SKM-1 treated with dmso at 0.1 percent for 144 hours (cell line): Measurements from ENCODE around the gene CORO1C.
A peak's percentile ranks its signal among the peaks of the same experiment; 100 is the strongest.
"Not testable (repeated sequence)": the region's sequence is repeated elsewhere in the genome, so short reads cannot be mapped to it uniquely, and the experiment has no call there.

Experiments used
- DNase-seq: peaks from one replicate; lab custom pipeline; 2025; ENCODE audit not compliant: unreplicated experiment; lab: John Stamatoyannopoulos, UW

CORO1C gene

DNA sequence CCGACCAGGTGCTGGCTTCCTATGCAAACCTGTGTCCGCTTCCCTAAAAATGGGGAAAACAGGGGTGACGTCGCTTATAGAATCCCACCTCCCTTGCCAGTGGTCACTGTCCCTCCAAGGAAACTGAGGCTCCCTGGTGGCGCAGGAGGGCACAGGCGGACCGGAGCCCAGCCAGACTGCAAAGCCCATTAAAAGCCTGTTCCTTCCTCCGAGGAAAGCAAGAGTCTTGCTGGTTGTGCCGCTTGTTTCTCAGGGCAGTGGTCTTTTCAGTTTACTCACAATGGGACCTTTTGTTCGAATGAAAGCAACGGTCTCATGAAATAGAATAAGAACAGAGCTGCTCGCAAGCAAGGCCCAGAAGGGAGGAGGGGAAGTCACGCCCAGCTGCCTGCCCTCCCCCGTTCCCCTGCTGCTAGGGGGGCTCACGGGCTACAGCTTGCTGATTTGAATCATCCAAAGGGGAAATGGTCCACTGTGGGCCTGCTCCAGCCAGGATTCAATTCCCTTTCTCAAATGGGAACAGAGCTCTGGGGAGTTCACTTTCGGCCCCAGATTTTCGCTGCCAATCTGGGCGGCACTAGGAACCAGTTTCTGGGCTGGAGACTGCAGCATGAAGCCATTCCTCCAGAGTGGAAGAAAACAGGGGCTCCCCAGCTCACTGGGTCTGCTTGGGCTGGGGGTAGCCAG is 93.0 kb downstream of the CORO1C start:
- DNase-seq: no peak

DNA sequence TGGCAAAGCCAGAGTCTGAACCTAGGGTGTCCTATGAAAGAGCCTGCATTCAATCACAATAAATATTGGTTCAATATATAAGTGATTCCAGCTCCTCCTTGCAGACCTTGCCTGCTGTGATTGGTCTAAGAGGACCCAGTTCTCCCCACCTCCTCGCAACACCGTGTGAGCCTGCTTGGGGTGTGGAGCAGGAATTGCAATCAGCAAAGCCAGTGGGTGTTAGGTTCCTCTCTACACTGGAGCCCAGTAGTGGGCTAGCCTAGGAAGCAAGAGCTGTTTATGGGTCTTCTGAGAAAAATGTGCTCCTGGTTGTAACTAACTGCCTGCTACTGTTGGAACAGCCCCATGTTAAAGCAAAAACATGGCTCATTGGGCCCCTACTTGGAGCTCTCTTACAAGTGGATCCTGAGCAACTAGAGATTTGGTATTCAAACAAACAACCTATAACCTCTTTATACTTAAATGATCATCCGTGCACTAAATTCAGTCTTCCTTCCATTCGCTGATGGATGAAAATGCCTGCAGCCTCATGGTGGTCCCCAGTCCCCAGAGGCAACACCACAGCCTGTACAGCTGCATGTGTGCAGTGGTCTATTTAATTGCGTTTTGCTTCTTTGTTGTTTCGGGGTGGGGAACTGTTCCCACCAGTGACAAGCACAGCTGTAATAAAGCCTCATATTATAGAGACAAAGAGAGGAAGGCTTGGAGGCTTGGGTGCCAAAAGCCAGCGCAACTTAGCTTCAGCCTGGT is 93.9 kb downstream of the CORO1C start:
- no peak for DNase-seq

DNA sequence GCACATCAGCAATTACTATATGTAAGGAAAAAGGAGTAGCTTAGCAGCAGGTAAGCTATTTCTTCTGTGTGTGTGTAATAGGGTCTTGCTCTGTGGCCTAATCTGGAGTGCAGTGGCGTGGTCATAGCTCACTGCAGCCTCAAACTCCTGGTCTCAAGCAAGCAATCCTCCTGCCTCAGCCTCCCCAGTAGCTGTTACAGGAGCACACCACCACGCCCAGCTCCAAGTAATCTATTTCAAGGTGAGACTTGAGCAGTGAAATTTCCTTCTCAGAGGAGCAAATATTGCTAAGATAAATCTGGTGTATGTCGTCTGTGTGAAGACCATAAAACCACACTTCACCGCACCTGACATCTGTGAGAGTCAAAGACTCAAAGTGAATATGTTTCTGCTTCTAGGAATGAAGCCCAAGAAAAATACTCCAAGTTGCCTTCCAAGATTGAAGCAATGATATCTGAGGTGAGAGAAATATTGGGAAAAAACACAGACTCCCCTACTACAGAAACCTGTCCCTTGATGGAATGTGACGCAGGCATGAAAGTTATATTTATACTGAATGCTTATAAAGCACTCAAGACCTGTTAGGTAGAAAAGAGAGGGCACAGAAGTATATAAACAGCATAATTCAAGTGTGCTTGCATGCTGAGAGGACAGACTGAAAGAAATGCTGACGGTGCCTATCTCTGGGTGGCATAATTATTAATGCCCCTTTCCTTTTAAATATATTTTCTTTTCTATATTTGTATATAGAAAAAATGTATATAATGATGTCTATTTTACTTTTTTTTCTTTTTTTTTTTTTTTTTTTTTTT is 95.1 kb downstream of the CORO1C start:
- DNase-seq: no peak

DNA sequence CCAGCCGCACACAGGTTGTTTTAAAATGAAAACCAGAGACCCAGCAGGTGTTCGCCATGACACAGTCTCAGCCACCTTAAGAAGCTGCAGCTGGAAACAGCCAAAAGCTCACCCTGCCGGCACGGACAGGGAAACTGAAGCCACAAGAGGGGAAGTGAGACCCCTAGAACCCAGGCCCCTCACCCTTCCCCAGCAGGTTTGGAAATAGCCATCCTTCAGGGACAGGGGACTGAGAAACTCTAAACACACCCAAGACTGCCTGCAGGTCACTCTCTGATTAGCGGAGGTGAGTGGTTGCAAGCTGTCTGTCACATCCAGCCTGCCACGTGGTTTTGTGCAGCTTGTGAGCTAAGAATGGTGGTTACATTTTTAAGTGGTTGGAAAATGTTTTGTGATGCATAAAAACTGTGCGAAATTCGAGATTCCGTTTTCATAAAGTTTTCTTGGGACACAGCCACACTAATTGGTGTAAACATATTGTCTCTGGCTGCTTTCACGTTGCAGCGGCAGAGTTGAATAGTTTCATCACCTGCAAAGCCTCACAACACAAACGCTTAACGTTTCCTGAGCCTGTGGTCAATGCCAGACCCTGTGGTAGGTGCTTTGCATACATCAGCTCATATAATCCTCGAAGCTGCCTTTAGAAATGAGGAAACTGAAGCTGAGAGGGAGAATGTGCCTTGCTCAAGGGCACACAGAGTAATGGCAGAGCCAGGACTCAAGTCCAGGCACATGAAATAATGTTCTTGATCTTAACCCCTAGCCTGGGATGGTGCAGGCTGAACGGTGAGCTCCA is 95.9 kb downstream of the CORO1C start:
- DNase-seq: peak; percentile 75

DNA sequence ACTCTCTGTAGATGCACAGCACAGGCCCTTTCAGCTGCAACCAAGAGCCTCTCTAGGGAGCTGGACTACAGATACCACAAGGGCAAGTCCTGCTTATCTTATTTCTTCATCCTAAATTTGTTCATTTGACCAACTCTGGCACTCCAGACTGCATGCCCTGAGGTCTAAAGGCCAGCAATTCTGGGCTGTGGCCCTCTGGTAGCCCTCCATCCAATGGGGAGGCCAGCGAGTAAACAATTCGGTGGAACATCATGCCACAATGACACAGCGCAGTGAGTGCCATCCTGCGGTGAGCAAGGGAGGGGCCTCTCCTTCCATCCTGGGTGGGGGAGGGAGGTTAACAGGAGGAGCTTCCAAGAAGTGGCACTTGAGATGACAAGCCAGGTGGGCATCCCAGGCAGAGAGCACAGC is 97.0 kb downstream of the CORO1C start:
- DNase-seq: peak; percentile 2

DNA sequence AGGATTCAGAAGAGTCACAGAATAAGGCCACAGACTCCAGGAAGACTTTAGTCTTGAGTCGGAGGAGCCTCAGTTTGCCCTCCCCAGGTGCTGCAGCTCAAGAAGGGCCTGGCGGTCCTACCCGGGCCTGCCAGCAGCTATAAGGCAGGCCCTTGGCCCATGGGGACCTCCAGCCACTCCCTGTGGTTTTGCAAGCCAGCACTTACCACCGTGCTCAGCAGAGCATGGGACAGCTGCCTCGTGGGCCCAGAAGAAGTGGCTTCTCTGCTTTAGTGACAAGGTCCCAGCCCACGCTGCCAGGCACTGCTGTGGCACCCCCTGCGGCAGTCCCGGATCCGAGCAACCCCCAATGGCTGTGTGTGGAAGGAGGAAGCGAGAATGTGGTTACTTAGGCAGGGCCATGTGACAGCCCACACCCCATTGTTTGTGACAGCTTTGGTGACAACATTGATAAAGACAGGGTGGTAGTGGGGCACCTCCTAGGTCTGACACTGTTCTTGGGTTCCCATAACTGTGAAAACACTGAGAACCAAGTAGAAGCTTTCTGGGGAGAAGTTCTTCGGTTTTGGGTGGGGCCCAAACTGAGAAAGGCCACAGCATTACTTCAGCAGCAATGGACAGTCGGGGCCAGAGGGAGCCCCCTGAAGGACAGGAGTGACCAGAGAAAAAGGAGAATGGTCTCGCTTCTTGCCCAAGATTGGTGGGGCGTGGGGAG is 97.6 kb downstream of the CORO1C start, which contains the start of gene SELPLG:
Gene SELPLG (minus strand): TSS at position 361 of the 715 bp plus-strand sequence. CDS start 9,587 bp downstream, outside the sequence.
- peak; percentile 10 for DNase-seq

DNA sequence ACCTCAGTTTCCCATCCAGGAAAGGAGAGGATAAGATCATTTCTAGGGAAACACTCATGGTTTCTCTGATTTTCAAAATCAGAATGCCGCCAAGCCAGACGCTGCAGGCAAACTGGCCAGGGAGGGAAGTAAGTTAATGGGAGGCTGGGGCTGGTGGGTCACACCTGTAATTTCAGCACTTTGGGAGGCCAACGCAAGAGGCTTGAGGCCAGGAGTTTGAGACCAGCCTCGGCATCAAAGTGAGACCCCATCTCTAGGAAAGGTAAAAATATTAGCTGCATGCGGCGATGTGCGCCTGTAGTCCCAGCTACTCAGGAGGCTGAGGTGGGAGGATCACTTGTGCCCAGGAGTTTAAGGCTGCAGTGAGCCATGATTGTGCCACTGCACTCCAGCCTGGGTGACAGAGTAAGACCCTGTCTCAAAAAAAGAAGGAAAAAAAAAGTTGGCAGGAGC is 98.2 kb downstream of the CORO1C start:
- DNase-seq: no peak

DNA sequence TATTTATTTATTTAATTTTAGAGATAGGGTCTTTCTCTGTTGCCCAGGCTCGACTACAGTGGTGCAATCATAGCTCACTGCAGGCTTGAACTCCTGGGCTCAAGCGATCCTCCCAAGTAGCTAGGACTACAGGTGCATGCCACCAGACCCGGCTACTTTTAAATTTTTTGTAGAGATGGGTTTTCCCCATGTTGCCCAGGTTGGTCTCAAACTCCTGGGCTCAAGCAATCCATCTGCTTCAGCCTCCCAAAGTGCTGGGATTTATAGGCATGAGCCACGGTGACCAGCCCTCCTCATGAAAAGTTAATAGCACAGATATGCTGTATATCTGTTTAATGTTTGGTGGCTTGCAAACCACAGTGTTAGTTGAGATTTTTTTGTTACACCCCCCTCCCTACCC is 100.1 kb downstream of the CORO1C start:
- not testable (repeated sequence) for DNase-seq

DNA sequence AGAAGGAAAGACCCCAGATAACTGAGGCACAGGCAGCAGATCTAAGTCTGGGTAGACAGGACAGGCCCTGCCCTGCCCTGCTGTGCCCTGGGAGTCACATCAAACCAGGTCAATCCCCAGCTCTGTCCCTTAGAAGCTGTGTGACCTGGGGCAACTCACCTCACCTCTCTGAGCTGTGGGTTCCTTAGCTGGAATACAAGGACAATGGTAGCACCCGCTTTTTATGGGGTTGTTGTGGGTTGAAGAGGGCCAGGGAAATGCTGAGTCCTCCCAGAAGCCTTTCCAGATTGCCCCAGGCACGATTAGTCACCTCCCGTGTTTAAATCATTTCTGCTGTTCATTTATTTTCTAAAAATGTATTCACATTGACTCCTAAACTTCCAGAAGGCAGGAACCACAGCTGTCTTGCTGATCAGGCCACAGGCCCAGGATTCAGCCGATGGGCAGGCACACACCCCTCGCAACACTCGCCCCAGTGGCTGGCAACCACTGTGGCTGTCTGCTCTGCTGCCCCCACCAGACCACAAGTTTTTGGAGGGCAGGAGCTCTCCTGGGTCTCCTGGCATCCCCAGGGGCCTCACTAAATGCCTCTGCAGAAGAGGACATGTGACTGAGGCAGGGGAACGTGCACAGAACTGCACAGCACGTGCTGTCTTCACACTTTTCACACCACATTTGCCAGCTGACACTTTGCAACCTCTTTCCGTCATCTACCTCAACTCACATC is 100.7 kb downstream of the CORO1C start:
- DNase-seq: no peak

DNA sequence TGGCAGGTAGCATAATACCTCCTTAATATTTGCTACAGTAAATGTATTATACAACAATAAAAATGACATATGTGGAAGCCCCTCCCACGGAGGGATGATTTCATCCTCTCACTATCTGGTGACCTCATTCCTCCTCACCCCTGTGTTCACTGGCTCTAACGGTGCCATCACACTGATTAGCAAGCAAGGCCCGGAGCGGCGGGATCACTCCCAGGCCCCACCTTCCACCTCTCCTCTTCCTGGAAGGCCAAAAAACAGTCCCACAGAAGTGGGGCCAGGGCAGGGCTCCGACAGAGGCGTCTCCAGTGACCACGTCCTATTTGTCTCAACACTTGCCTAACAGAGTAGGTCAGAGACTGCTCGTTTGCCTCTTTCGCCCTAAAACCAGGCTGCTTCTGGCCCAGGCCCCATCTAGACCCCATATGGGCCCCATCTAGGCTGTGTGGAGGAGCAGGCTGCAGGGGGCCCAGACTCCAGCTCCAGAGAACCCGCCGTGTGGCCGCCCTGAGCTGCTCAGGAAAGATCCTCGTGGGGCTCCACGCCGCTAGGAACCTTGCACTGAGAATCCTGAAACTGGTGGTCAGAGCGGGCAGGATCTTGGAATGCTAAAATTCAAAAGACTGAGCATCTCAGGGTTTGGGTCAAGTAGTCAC is 101.4 kb downstream of the CORO1C start:
- DNase-seq: no peak

DNA sequence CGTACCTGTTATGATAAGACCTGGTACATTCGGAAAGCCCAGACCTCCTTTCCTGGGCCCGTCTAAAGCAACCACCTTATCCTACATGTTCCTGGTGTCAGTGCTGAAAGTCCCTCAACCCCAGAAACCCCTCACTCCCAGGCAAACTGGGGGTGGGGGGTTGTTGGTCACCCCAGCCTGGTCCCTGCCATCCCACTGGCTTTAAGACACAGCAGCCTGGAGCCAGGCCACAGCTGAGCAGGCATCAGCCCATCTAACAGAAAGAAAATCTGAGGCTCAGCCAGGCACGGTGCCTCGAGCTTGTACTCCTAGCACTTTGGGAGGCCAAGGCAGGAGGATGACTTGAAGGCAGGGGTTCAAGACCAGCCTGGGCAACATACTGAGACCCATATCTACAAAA is 102.2 kb downstream of the CORO1C start:
- no peak for DNase-seq

DNA sequence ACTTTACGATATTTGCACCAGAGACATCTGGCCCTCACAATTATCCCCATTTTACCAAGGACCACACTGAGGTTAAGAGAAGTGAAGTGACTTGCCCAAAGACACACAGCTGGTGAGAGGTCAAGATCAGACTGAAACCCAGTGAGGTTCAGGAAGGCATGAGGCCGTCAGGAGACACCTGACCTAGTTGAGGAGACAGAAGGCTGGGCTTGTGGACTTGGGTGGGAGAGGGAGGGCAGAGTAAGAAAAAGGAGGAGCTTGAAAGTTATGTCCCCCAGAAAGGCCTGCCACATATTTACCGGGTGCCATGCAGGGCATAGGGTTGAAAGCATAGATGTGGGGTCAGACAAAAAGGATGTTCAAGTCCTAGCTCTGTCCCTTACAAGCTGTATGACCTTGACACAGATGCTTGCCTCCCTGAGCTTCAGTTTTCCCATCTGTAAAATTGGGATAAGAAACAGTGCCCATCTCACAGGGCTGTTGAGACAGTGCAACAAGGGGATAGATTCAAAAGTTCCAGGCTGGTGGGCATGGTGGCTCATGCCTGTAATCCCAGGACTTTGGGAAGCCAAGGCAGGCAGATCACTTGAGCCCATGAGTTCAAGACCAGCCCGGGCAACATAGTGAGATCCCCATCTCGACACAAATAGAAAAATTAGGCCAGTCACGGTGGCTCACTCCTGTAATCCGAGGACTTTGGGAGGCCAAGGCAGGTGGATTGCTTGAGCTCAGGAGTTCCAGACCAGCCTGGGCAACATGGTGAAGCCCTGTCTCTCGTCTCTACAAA is 104.0 kb downstream of the CORO1C start:
- no peak for DNase-seq

DNA sequence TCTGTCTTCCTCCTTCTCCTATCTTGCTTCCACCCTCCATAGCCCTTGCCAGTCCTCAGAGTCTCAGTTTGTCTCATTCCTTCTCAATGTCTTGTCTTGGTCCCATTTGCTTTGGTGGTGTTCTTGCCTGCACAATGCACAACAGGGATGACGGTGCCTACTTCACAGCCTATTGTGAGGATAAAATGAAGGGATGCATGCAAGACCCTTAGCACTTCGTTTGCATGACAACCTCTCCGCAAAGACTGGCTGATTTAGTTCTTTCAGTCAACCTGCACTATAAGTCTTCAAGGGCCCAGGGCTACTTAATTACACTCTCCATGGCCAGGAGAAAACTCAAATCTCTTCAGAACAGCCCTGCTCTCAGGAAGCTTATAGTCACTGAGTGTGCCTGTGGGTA is 106.1 kb downstream of the CORO1C start:
- DNase-seq: no peak

DNA sequence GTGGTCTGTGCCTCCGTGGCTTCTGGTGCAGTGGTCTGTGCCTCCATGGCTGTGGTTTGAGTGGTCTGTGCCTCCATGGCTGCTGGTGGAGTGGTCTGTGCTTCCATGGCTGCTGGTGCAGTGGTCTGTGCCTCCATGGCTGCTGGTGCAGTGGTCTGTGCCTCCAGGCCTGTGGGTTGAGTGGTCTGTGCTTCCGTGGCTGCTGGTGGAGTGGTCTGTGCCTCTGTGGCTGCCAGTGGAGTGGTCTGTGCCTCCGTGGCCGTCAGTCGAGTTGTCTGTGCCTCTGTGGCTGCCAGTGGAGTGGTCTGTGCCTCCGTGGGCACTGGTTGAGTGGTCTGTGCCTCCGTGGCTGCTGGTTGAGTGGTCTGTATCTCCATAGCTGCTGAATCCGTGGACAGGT is 107.7 kb downstream of the CORO1C start:
- DNase-seq: no peak

DNA sequence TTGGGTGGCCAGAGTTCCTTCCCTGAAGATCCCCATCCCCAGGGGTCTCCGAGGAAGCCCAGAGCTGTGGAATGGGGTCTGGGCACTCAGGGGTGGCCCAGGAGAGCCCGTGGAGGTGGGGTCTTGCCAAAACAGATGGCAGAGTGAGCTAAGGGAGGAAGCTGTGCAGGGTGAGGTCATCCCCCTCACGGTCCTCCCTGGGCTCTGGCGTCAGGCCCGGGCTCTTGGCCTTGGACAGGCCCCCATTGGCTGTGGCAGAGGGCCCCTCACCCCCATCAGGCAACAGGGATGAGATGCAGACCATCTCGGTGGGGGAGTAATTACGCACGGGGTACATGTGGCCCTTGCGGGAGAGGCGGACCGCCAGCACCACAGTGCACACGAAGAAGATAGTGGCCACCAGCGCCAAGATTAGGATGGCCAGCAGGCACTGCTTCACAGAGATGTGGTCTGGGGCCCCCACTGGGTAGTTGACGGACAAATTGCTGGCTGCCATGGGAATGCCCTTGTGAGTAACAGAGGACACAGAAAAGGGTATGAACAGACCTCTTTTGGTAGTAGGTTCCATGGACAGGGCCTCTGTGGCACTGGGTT is 108.3 kb downstream of the CORO1C start:
- no peak for DNase-seq

DNA sequence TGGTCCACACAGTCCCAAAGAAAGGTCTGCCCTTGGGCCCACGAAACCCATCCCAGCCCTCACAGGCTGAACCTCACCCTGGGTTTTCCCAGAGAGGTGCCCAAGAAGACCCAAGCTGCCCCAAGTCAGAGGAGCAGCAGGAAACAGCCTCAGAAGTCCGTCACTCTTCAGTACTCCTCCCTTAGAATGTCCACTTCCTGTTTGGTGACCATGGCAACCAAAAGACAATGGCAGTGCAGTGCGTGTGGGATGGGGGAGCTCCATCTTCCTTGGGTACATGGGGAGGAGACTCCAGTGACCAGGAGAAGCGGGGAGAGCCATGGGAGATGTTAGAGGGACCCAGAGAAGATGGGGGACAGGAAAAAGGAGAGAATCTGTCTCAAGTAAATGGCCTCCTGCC is 108.9 kb downstream of the CORO1C start:
- no peak for DNase-seq

DNA sequence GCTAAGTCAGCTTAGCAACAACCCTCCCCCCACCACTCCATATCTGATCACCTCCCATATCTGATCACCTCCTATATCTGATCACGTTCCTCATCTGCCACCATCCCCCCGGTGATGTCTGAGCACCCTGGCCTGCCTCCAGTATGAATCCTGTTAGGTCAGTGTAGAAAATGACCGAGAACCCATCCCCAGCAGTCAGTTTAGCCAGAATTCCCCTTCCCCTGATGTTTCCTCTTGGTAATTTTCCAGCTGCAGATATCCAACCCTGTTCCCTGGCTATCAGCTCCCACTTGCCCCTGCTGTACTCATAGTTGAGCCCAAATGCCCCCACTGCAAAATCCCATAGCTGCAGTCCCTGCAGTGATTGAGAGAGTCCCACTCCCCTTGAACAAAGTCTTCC is 110.2 kb downstream of the CORO1C start:
- no peak for DNase-seq
